ENCODE data around the gene IFNLR1. TPM values are rescaled to one million over a fixed set of nuclear protein-coding genes. Genes with fewer than 3 reads are reported as not detected.

IFNLR1 gene
- total RNA-seq: 1 to 10 TPM; 2.5 to 4.6 (median 3.5) TPM

DNA sequence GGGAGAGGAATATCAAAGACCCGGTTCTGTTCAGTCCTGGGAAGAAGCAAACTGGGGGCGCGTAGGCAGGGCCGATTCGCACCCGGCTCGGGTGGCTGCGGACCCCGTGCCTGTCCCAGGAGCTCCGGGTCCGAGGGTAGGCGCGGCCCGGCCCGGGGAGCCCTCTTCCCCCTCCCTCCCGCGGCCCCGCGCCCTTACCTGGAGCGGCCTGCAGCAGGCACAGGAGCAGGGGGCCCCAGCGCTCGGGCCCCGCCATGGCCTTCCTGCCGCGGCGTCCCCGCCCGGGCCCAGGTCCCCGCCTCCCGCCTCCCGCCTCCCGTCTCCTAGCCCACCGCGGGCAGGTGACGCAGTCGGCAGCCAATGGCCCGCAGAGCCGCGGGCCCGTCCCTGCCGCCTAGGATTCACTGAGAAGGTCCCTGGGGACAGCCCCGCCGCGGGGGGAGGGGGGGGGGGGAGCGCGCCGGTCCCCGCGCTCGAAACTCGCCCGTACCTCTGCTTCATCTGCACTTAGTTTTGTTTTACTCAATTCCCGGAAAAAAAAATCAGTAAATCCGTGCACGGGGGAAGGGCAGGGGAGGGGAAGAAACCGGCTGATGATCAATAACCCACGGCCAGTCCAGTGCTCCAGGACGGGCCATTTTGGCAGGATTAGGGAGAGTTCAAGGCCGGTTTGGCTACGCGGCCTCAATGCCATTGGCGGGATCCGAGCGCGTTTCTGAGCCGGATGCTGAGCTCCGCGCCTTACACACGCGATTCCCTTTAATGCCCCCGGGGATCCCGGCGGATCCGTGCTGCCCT is at the start of gene IFNLR1:
Gene IFNLR1 (minus strand): TSS at position 297 of the 798 bp plus-strand sequence. CDS start 41 bp downstream, at position 256.
- WGBS, 2 donors: 0 to 1% methylated on average over 23 to 32 of the region's 74 CpGs
- intact Hi-C loops (cut with DNase I): no loop called here
- no peak for DNase-seq

DNA sequence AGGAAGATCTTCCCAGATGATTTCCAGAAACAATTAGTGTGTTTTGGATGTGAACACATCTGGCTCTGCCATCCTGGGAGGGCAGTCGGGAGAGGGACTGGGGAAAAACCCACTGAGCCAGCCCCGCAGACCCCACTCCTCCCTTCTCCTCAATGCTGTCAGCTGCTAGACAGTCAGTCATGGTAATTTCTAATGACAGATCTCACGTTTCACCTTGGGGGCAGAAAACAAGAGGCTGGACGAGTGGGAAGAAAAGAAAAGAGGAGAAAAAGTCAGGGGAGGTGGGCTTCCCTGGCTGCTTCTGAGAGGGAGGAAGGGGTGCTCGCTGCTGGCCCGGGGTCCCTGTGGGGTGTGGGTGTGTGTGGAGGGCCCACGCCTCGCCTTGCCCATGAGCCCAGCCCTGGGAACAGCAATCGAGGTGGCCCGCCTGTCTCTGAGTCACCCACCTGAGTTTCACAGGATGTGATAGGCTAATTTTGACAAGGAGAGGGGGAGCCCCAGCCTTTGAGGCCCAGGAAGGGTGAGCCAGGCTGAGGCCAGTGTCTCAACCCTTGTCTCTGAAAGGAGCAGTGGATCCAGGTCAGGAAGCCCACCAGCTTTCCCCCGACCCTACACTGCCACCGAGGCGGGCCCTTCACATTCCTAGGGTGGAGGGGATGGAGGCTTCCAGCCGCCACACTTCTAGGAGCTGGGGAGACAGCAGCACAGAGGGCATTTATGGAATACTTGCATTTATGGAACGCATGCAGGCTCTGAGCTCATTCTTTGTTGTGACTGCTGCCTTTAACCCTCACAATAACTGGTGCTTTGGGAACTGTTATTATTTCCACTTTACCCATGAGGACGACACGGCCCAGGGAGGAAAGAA is 49.1 kb upstream of the IFNLR1 start:
- WGBS, 2 donors: 29 to 45% methylated on average over 13 to 14 of the region's 17 CpGs
- TF ChIP-seq POLR2A (IDR thresholded peaks at IDR 0.05): no peak
- TF ChIP-seq, protein P1, sequence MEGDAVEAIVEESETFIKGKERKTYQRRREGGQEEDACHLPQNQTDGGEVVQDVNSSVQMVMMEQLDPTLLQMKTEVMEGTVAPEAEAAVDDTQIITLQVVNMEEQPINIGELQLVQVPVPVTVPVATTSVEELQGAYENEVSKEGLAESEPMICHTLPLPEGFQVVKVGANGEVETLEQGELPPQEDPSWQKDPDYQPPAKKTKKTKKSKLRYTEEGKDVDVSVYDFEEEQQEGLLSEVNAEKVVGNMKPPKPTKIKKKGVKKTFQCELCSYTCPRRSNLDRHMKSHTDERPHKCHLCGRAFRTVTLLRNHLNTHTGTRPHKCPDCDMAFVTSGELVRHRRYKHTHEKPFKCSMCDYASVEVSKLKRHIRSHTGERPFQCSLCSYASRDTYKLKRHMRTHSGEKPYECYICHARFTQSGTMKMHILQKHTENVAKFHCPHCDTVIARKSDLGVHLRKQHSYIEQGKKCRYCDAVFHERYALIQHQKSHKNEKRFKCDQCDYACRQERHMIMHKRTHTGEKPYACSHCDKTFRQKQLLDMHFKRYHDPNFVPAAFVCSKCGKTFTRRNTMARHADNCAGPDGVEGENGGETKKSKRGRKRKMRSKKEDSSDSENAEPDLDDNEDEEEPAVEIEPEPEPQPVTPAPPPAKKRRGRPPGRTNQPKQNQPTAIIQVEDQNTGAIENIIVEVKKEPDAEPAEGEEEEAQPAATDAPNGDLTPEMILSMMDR (IDR thresholded peaks at IDR 0.05): no peak
- intact Hi-C loops (cut with DNase I): no loop called here

More for the DNA sequence above, at the start of gene IFNLR1:
- H3K27me3 ChIP-seq: peaks cover 0 to 17% (median 0%) of the 10 kb centered on the region in 4 donors
- no peaks in the 10 kb centered on the region for H3K36me3 ChIP-seq
- peaks cover 0 to 62% (median 8%) of the 10 kb centered on the region in 3 donors for H3K4me1 ChIP-seq
- no peaks in the 10 kb centered on the region for H3K9me3 ChIP-seq
- peak in 2 of 4 donors; percentile 31 to 68 for TF ChIP-seq POLR2A (IDR thresholded peaks at IDR 0.05)
- TF ChIP-seq, protein P1 (IDR thresholded peaks at IDR 0.05): no peak
- peak within 1 kb of the TSS; percentile 58 to 84 (median 72) for H3K27ac ChIP-seq
- peak within 1 kb of the TSS; percentile 46 to 68 (median 58) for H3K4me3 ChIP-seq

DNA sequence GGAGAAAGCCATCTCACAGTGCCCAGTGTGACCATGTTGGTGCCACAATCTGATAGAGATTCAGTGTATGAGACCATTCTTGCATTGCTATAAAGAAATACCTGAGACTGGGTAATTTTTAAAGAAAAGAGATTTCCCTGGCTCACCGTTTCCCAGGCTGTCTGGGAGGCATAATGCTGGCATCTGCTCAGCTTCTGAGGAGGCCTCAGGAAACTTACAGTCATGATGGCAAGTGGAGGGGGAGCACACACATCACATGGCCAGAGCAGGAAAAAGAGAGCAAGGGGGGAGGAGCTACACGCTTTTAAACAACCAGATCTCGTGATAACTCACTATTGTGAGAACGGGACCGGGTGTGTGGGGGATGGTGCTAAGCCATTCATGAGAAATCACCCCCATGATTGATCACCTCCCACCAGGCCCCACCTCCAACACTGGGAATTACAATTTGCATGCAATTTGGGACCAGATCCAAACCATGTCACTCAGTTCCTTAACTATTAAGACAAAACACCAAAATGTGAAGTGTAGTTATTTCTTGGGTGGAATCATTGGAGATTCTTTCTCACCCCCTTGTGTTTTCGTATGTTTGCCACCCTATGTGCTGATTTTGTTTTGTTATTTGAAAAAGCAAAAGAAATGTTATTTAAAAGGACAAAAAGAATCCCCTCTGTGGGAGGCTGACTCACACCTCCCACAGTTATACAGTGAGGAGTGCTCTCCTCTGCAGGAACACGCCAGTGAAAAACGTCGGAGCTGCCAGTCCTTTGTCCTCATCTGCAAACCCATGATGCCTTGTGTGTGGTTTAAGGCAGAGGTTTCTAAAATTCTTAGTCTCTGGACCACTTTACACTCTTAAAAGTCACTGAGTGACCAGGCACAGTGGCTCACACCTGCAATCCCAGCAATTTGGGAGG is 46.9 kb upstream of the IFNLR1 start:
- H3K27me3 ChIP-seq: no peaks in the 10 kb centered on the region
- 38 to 52% methylated on average over 8 of the region's 9 CpGs for WGBS, 2 donors
- TF ChIP-seq POLR2A (IDR thresholded peaks at IDR 0.05): no peak
- TF ChIP-seq, protein P1 (IDR thresholded peaks at IDR 0.05): no peak
- intact Hi-C loops (cut with DNase I): no loop called here
- H3K4me1 ChIP-seq: peaks cover 13 to 41% (median 21%) of the 10 kb centered on the region in 3 donors
- H3K27ac ChIP-seq: peak overlapping the region in 1 of 4 donors; percentile 37
- H3K36me3 ChIP-seq: no peaks in the 10 kb centered on the region
- H3K4me3 ChIP-seq: no peak overlapping the region
- H3K9me3 ChIP-seq: no peaks in the 10 kb centered on the region
- no peak for DNase-seq

More for the DNA sequence above, 49.1 kb upstream of the IFNLR1 start:
- H3K4me3 ChIP-seq: no peak overlapping the region
- no peaks in the 10 kb centered on the region for H3K9me3 ChIP-seq
- peak overlapping the region; percentile 34 to 80 (median 53) for H3K27ac ChIP-seq
- no peaks in the 10 kb centered on the region for H3K27me3 ChIP-seq
- H3K4me1 ChIP-seq: peaks cover 13 to 39% (median 20%) of the 10 kb centered on the region in 3 donors
- no peak for DNase-seq
- no peaks in the 10 kb centered on the region for H3K36me3 ChIP-seq

DNA sequence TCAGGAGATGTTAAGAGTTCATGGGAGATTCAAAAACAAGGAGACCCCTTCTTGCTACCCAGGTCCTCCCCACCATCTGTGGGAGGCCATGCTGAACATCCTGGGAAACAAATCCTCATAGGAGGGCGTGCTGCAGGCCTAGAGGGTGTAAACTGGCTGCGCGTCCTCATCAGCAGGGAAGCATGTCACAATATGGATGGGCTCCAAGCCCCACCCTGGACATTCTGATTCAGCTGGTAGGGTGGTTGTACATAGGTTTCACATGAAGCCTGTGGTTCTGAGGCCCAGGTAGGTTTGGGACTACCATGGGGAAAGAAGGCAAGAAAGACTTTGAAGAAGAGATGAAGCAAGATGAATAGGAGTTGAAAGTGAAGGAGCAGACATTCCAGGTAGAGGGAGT is 44.6 kb upstream of the IFNLR1 start:
- DNase-seq: no peak
- Histone ChIP-seq H3K9me3 (no peaks in the 10 kb centered on the region), H3K36me3 (no peaks in the 10 kb centered on the region), H3K4me3 (no peak overlapping the region), H3K27me3 (no peaks in the 10 kb centered on the region), H3K27ac (peak overlapping the region in 3 of 4 donors; percentile 35 to 66 (median 42)), H3K4me1 (peaks cover 8 to 33% (median 15%) of the 10 kb centered on the region in 3 donors)
- WGBS, 2 donors: 67 to 85% methylated on average over 3 of the region's 3 CpGs
- intact Hi-C loops (cut with DNase I): no loop called here
- TF ChIP-seq POLR2A (IDR thresholded peaks at IDR 0.05): peak in 1 of 4 donors; percentile 23
- TF ChIP-seq, protein P1 (IDR thresholded peaks at IDR 0.05): no peak

Data from esophagus squamous epithelium (tissue), 5 donors.